T-helper 9 cell (primary cell): ENCODE results near the gene DCN.

Experiments used
- DNase-seq: peaks from one replicate; pipeline ENCODE4 v3.0.0-alpha.2; 2020

Gene DCN

GRCh38 chr12:91098941-91099340 is 83.7 kb downstream of the DCN start:
- no peak for DNase-seq

DNA sequence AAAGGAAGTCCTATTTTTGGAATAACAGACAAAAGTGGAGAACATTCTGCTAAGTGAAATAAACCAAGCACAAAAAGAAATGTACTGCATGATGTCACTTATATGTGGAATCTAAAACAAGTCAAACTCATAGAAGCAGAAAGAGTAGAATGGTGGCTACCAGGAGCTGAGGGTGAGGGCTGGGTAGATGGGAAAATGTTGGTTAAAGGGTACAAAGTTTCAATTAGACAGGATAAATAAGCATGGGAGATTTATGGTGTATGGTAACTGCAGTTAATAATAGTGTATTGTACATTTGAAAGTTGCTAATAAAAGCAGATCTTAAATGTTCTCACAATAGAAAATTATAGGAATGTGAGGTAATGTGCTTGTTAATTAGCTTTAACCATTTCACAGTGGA is 84.2 kb downstream of the DCN start:
- no peak for DNase-seq

DNA sequence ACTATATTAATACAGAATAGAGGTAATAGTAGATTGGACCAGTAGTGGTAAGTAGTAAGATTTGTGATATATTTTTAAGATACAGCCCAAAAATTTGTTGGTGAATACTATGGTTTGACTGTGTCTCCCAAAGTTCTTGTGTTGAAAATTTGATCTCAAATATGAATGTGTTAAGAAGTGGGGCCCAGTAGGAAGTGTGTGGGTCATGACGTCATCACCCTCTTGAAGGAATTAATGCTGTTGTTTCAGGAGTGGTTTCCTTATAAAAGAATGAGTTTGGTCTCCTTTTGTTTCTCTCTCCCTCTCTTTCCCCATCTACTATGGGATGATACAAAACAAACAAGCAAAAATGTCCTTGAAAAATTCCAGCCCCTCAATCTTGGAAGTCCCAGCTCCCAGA is 87.7 kb downstream of the DCN start:
- no peak for DNase-seq

GRCh38 chr12:91094032-91094662 is 88.5 kb downstream of the DCN start:
- no peak for DNase-seq

DNA sequence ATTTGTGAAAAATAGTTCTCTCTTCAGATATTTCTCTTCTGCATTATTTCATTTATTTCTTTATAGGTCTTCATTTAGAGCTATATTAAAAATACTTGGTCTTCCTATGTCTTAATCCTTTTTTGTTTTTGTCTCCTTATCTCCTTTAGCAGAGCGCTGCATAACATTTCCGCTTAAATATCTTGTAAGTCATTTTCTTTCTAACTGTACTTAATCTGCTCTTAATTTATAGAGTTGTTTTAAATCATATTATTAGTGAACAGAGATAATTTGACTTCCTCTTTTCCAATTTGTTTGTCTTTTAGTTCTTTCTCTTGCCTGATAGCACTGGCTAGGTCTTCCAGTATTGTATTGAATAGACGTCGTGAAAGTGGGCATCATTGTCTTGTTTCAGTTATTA is 89.3 kb downstream of the DCN start:
- no peak for DNase-seq

- DNase-seq: no peak
Observed at GRCh38 chr12:91091916-91092715, 90.5 kb downstream of the DCN start.
